Anterior cingulate cortex (tissue), 58 donors: ENCODE results near the gene KCNMA1.
"Not testable (repeated sequence)": the region's sequence is repeated elsewhere in the genome, so short reads cannot be mapped to it uniquely, and the experiment has no call there.

Source experiments
- DNase-seq, 58 donors: peaks; one replicate each; lab custom pipeline; 2025; lab: John Stamatoyannopoulos, UW

KCNMA1 gene

DNA sequence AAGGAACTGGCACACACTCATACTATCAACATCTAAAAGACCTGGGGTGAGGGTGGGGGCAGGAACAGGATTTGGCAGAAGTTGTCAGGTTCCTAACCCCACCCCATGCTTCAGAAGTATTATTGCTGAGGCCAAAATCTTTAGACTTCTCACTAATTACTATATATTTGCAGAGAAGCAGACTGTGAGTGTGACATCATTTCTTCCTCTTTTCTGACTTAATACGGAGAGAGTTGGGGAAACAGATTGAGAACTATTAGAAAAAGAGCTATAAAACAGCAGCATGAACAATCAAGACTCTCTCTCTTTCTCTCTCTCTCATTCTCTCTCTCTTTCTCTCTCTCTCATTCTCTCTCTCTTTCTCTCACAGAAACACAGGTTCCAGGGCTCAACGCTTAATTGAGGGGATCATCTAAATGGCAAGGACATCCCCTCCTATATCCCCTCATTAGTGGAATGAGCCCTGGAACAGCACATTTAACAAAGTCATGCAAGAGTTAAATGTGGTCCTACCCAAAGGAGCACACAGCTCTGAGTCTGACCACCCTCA lies 94.8 kb downstream of the KCNMA1 start:
- no peak for DNase-seq

DNA sequence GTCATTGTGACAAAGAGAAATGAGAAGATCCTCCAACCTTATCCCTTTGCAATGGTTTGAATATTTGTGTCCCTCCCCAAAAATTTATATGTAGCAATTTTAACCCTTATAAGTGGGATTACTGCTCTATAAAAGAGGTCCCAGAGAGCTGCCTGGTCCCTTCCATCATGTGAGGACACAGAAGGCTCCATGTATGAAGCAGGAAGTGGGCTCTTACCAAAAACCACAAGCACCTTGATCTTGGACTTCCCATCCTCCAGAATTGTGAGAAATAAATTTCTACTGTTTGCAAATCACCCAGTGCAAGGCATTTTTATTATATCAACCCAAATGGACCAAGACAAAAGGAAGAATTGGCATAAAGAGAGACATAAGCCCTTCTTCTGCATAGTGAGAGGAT lies 95.7 kb downstream of the KCNMA1 start:
- no peak for DNase-seq

DNA sequence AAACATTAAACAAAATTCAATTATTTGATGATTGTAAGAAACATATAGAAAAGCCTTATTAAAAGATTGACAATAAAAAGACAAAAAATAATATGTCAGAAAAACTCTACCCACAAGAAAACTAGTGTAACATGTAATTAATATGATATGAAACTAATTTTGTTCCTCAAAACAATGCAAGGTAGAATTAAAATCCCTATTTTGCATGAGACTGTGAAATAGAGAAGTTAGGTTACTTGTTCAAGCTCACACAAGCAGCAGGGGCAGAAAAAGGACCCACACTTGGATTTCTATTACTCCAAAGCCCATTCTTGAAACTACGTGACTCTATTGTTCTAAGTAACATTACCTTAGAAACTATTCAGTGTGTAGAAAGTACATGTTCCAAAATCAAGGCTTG lies 96.4 kb downstream of the KCNMA1 start:
- no peak for DNase-seq

DNA sequence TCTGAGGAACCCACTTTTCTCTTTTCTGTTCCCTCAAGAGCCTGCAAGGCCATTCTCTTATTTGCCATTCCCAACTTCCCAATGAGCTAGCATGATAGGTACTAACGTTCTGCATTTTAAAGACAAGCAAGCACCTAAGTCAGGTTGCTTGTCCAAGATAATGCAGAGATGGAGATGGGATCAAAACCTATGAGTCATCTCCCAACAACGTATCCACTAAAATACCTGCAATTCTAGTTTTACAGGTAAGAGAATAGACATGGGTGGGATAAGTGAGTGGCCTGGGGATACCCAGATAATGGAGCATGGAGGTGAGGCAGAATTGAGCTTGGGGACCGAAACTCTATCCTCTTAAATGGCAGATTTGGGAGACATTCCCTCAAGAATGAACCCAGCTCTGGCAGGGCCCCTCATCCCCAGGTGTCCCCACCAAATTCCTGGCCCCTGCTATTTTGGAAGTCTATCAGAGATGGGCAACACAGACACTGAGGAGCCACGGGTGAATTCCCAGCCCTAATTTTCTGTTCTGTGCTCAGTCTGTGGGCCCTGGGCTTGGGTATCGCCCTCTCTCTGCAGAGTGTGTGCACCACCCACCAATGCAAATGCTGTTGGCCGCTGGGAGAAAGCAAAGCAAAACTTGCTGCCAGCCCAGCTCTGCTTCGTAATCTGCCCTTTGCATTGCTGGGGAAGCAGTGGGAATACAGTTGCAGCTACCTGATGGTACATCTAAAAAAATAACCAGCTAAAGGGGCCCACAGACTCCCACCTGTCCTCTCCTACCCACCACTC lies 98.3 kb downstream of the KCNMA1 start:
- peak in 4 of 58 donors; percentile 13 to 47 (median 30) for DNase-seq

DNA sequence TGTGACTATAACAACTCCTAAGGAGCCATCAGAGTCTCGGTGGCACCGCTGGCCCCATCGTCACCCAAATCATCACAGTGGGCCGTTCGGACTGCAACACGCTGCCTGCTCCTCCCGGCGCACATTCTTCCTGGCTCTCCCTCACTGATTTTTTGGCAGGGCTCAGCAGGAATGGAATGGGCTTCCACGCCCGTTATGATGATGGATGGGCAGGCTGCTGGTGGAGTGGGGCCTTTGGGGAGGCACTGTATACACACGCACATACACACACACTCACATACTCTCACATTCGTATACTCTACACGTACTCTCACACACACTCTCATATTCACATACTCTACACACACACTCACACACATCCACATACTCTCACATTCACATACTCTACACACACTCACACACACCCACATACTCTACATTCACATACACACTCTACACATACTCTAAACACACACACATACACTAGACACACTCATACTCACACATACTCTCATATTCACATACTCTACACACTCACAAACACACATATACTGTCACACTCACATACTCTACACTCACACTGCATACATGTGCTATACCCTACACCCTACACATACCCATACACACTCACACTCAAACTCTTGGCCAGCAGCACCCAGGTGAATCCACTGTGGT lies 99.8 kb downstream of the KCNMA1 start:
- DNase-seq, result no peak

DNA sequence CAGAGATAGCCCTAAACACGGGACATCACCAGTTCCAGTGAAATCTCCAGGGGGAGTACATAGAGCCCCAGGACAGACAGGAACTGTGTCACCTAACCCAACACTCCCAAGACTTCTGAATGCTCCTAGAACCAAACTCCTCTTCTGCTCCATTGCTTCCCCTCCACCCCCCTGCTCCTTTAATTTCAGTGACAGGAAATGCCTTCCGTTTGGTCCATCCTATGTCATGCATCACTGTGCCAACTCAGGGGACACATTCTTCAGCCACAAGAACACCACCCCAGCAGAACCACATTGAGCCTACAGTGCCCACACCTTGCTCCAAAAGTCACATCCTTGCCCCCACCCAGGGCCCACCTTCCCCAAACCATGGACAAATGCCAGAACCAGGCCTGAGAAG lies 100.5 kb downstream of the KCNMA1 start:
- DNase-seq, result no peak

DNA sequence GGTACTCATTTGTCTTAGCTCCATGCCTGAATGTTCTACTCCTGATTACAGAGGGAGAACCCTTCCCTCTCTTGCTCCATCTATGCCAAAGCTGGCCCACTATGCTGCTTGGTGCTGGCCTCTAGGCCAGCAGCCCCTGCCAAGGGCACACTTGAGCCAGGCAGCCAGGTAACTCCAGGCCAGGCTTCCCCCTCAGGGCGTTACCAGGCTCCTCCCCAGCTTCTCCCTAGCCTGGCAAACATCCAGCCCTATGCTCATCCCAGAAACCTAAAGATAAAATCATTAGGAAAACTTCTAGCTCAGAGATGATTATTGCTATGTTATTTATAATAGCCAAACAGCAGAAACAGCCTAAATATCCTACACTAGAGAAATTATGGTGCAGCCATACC lies 103.7 kb downstream of the KCNMA1 start:
- DNase-seq, result no peak

DNA sequence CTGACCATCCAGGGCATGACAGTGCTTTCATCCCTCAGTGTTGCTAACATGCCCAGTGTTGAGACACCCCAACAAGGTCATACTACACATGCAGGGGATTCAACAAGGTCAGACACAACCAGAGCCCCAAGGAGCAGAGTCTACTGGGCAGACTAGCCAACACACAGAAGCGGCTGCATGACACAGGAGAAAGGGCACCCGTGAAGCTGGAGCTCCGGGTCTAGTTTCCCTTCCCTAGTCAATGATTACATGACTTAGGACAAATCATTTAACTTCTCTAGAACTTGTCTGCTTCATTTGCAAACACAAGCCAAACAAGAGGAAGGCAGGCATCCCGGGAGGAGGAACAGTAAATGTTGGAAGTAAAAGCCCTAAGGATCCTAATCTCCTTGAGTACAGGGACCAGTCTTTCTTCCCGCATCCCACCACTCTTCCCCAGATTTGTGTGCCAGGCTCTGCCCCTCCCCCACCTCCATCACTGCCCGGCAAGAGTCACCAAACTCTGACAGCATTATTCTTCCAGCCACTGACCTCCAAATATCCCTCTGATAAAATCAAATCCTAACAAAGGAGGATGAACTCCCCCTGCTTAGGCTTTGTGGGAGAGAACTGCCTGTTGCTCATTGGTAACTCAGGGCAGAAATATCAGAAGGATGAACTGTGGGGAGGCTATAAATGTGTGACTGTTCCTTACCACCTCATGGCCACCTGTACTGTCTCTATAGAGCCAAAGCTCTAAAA lies 104.3 kb downstream of the KCNMA1 start:
- no peak for DNase-seq

DNA sequence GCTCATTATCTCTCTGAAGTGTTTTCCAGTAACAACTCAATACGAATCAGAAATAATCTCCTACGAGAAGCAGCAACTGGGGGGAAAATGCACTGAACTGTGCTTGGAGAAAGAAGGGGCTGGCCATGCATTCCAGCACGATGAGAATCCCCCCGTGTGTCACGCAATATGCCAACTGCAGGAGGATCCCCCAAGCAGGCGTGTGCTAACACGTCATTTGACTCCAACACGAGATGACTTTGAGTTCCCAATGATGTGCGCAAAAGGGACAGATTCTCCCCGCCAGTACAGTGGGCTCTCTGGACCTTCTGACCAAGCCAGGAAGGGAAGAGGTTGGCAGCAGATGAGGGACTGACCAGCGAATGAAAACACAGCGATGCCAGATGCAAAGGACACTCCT lies 105.5 kb downstream of the KCNMA1 start:
- no peak for DNase-seq

DNA sequence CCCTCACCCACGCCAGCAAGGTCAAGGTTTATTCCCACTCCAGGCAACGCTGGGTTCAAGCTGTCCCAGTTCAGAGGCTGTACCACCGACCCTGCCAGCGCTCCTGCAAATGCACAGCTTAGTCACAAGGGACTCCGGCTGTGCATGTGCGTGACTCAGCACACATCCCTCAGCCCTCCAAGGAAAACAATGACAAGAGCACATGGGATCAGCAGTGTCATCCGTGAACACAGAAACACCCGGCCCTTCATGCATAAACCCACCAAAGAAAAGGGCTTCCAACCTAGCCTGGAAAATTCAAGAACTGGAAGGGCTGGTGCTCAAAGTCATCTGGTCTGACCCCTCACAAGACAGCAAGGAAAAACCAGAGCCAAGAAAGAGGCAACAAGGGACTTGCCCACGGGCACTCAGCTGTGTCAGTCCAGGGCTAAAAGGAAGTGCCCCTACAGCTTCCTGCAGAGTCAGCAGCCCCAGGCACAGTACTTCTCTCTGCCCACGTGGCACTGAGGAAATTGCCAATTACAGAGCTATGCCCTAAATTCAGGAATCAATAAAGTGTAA lies 106.1 kb downstream of the KCNMA1 start:
- peak in 23 of 58 donors; percentile 13 to 53 (median 29) for DNase-seq

DNA sequence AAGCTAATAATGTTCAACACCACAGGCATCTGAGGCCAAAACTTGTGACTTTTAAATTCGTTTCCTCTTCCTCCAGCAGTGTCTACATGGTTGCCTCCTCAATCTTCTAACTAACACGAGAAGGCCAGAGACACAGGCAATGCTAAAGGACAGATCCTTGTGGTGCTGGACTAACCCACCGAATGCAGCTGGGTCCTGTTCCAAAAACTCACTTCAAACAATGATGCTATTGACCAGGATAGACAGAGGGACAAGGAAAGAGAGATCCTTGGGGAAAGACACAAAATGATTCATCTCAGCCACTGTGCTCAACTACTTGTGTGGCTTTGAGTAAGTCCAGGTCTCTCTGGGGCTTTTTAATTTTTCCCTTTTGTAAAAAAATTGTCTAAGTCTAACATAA lies 107.6 kb downstream of the KCNMA1 start:
- no peak for DNase-seq

DNA sequence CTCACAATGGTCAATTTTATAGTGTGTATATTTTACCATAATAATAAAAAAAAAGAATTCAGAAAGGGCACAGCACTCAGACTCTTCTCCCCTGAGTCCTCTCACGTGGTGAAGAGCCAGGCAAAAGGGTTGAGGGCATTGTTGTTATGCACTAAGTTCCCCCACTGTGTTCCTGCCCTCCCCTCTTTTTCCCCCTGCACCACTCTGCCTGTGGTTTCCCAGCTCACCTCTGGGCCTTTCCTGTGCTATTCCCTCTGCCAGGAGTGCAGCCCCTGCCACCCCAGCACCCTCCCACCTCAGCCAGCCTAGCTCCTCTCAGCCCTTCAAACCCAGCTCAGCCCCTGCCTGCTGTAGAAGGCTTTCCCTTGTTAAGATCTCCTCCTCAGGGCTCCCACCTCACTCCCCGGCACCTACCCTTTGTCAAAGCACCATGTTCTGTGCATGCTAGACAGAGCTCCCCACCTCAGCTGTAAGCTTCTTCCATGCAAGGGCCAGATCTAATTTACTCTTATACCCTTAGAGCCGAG lies 108.5 kb downstream of the KCNMA1 start:
- DNase-seq, result no peak

DNA sequence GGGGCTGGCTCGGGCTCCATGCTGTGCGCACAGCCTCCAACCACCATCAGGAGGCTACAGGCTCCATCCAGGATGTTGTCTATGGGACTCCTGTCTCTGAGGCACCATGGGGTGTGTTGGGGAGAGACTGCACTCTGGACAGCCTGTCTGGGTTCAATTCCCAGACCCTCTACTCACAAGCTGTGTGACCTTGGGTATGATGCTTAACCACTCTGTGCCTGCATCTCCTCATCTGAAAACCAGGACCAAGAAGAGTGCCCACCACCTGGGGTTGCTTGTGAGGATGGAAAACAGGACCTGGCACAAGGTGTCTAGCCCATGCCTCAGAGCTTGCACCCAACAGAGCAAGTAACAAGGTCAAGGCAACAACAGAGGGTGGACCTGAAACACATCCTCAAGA lies 109.8 kb downstream of the KCNMA1 start:
- DNase-seq, result no peak

DNA sequence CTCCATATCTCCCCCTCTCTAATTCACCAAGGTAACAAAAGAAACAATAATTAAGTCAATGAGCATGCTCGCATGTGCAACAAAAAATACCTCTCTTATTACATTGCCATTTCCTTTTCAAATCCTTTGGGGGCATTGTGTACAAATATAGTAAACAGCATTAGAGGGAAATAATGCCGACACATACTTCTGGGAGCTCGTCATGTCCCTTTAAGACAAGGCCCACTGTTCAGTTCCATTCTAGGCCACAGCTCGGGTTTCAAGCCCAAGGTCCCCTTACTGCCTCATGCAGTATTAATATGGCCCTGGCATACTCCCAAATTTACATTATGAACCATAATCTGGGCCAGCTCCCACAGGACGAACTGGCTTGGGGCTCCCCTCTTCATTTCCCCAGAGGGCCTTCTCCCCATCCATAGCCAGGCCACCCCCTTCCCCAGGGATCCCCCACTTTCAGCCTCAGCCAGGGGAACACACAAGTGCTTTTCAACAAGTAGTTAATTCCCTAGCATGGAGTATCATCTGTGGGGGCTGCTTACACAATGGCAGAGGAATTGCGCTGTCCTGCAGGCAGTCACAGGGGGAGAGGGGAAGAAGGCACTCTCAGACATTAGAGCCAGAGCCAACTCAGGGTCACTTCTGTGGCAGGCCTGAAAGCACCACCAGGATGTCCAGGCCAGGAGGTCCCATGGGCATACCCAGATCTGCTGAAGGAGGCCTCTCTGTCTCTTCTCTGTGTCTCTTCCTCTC lies 110.6 kb downstream of the KCNMA1 start:
- no peak for DNase-seq

DNA sequence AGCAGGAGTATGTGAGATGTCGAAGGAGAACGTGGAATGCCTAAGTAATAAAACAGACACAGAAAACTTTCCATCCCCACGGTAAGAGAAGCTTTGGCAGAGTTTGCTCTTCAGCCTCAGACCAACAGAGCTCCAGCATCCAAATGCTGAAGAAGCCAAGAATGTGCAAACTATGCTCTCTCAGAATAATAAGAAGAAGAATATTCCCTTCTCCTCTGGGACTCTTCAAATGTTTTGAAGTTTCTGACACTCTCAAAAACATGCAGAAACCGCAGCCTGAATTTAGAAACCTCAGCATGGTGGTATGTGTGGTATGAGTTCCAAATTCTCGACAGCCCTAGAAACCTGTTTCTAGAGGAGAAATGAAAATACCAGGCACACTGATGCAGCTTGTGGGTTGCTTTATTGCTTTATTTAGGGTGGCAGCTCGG lies 113.3 kb downstream of the KCNMA1 start:
- DNase-seq, result peak in 3 of 58 donors; percentile 14 to 53 (median 46)

DNA sequence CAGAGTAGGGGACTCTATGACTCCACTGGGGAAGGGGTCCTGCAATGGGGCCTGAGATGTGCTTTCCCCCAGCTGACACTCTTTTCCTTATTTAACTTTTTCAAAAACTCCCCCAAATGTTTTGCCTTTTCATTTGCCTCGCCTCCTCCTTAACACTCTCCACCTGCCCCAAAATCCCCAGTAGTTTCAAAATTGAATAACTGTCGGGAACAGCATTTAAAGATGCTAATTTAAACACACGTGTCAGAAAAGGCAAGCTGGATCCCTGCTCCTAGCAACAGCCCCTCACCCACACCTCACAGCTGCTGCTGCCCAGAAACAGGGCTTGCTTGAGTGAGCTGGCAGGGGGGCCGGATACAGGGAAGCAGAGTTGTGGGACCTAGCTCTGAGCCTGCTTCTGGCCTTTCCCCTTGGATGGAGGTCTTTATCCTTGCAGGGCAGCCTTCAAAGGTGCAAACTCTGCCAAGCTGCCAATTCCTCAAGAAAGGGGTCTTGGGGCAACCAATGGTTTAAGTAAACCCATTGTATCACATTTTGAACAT lies 115.3 kb downstream of the KCNMA1 start:
- no peak for DNase-seq

DNA sequence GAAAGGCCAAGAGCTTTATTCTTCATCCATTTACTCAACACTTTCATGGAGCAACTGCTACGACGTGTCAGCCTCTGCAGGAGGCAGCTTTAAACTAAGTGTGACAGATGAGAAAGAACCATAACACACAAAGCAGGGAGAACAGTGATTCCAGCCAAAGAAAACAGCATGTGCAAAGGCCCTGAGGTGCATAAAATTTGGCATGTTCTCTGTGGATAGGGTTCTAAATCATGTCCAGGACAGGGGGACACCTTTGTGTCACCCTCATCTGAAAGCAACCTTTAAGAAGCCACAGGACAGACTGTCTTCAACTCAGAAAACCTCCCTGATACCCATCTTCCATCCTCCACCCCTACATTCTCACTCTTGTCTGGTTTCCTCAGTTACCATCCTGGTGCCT lies 116.6 kb downstream of the KCNMA1 start:
- DNase-seq, result no peak

DNA sequence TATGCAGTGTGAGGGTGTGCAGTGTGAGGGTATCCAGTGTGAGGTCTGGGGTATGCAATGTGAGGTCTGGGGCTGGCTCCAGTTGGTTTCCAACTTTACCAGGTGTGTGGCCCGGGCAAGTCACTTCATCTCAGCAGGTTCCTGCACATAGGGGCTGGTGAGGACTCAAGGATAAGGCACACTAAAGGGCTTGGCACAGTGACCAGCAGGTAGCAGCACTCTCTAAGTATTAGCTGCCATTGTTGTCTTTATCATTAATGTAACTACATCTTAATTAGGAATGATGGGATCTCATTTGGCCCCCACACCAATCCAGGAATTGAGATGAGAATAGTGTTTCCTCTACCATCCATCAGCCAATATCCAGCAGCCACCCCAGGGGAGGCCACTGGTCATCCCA lies 117.3 kb downstream of the KCNMA1 start:
- no peak for DNase-seq

DNA sequence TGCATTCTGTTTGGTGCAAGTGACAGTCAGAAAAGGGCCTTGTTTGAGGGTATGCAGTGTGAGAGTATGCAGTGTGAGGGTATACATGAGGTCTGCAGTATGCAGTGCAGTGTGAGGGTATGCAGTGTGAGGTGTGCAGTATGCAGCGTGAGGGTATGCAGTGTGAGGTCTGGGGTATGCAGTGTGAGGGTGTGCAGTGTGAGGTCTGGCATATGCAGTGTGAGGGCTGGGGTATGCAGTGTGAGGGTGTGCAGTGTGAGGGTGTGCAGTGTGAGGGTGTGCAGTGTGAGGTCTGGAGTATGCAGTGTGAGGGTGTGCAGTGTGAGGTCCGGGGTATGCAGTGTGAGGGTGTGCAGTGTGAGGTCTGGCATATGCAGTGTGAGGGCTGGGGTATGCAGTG lies 117.8 kb downstream of the KCNMA1 start:
- not testable (repeated sequence) for DNase-seq

DNA sequence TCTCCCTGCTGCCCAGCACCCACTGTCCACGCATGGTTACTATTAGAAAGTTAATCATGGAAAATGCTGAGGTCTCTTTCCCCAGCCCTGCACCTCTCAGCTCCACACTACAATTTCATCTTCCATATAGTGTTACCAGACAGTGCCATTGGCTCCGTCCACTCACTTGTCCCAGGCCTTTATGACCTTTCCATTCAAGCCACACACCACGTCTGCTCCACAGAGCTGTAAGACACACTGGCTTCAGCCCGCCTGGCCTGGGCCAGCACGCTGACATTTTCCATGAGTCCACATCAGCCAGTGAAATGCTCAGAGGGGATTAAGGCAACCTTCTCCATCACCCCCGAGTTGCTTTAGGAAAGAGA lies 118.7 kb downstream of the KCNMA1 start:
- no peak for DNase-seq
